Measurements from ENCODE around the gene NKX2-3.

NKX2-3 gene

GRCh38 chr10:99526861-99527504 is 5.8 kb upstream of the NKX2-3 start:
- no peak for DNase-seq (ENCODE audit: low read depth)

GRCh38 chr10:99527526-99528493 is 4.9 kb upstream of the NKX2-3 start:
- DNase-seq (ENCODE audit: low read depth), result no peak

- no peak for DNase-seq (ENCODE audit: low read depth)
Measured at GRCh38 chr10:99528494-99529441, 4.0 kb upstream of the NKX2-3 start.

DNA sequence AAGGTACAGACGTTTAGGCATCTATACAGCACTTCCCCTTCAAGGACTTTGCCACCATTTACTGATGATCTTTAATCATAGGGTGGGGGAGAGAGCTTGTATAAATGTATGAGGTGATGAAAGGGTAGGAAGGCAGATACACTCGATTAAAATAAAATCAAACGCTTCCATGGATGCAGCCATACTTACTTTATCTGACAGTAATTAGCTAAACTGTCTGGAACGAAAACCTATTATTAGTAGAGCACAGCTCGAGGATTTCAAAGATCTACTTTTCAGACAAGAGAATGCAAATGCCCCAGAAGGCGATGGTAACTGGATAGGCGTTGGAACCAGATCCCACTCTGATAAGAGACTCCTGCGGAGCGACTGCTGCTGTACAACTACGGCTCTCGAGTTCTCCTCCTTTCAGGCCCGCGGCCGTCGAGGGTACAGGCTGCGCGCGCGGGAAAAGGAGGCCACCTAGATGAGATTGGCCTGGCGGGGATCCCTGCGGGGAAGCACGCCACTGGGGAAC is 3.1 kb upstream of the NKX2-3 start:
- no peak for DNase-seq (ENCODE audit: low read depth)

GRCh38 chr10:99530108-99531025 is 2.4 kb upstream of the NKX2-3 start:
- no peak for DNase-seq (ENCODE audit: low read depth)

- no peak for DNase-seq (ENCODE audit: low read depth)
Measured at GRCh38 chr10:99531026-99531695, 1.6 kb upstream of the NKX2-3 start.

- no peak for DNase-seq (ENCODE audit: low read depth)
Measured at GRCh38 chr10:99531696-99532593, 797 bp upstream of the NKX2-3 start.

DNA sequence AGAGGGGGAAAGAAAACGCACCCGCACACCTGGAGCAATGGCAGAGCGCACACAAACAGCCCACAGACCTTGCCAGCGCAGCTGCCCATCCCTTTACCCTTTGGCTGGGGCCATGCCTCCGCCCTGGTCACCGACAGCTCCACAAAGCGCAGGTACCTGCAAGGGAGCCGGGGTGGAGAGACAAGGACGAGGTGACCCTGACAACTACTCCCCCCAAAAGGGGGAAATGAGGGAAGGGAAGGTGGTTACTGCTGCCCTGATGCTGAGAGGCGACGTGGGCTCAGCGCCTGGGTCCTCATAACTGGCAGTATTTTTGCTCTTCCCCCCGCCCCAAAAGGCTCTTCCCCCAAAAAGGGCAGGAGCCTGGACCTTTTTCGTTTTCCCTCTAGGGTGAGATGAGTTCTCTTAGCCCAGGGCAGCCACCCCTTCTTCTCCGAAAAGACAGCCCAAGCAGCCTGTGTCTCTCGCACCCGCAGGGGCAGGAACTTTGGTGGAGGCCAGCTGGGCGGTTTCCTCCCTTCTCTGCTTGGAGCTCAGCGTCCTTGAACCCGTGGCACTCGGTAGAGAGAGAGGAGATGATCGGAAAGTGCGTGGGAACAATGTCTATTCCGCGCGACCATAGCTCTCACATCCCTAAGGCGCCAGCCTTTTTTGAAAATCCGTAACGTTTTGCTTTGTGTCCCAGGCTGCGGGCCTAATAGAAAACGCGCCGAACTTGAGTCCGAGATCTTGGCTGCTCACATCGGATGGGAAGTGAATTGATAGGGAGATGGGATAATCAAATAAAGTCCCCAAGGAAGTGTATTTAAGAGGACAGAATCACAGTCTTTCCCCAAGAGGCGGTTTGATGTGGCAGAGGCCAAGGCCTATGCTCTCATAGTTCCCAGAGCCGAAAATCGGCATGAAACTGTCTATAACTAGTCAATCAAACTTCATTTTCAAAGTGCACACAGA is 1.0 kb downstream of the NKX2-3 start:
- DNase-seq (ENCODE audit: low read depth), result no peak

- DNase-seq (ENCODE audit: low read depth), result no peak
Measured at GRCh38 chr10:99534450-99534938, 1.8 kb downstream of the NKX2-3 start.

GRCh38 chr10:99534939-99535763 is 2.4 kb downstream of the NKX2-3 start:
- no peak for DNase-seq (ENCODE audit: low read depth)

- DNase-seq (ENCODE audit: low read depth), result no peak
Measured at GRCh38 chr10:99535764-99536337, 3.1 kb downstream of the NKX2-3 start.

- DNase-seq (ENCODE audit: low read depth), result no peak
Measured at GRCh38 chr10:99536338-99537085, 3.8 kb downstream of the NKX2-3 start.

DNA sequence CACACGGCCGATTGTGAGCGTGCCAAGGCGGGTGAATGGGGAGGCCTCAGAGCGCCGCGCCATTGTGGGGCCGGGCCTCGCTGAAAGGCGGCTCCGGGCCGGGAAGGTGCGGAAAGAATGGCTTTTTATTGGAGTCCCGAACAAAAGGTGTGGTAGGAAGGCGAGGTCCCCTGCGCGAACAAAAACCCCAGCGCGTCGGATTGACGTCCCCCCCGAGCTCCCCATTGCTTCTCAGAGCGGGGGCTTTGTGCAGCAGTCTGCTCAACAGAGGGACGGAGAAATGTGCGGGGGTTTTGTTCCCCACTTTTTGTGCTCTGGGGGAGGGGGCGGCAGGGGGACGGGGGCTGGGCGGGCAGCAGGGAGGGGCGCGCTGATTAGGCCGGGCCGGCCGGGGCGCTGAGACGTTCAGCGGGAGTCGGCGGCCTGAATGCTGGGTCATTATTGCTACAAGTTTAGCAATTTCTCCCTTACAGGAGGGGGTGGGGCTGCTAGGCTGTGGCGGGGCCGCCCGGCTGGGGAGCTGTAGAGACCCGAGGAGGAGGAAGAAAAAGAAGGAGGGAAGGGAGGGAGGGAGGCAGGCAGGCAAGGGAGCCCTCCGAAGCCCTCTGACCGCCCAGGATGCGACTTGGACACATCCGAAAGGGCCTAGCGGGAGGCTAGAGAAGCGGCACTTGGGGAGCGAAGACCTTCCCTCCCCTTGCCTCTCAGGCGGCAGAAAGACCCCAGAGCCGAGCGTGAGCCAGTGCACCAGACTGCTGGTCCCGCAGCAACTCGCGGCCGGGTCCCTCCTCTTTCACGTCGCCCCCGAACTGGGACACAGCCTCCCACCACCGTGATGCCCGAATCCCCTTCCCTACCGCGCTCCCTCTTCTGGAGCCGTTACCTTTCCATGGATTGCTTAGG is 4.6 kb downstream of the NKX2-3 start:
- DNase-seq (ENCODE audit: low read depth), result no peak

DNA sequence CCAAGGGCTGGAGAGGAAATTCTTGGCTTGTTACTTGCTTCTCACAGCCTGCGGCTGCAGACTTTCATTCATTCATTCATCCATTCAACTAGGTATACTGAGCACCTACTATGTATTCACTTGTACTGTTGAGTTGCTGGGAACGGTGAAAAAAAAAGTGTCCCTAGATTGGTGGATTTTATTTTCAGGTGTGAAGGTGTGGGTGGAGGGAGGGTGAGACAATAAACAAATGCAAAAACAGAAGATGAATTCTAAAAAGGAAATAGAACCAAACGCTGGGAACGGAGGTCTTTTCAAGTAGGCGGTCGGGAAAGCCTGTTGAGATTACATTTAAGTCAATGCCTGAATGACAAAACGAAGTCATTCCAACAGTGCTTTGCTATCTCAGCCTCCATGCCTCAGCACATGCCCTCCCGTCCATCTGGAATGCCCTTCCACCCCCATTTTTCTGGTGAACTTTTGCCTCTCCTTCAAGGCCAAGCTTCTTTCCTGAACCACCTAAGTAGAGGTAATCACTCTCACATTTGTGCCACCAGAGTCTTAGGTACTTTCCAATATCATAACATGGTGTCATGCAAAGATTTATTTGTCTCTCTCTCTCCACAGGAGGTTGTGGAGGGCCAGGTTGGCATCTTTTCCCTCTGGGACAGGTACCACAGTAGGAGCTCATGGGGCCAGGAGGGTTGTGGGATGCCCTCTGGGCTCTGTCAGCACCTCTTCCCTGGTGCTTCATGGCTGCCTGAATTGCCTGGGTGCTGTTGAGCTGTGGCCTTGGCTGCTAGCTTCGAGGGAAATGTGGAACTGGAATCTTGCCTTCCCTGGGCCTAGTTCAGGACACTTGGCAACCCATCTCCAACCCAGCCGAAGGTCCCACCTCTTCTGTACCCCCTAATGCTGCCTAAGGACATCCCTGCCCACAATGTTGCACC is 5.5 kb downstream of the NKX2-3 start:
- DNase-seq (ENCODE audit: low read depth), result no peak

All from GM04504 (cell line).